AG09309 (cell line): ENCODE results near the gene DHCR7.

Experiments
- DNase-seq: peaks from one replicate; pipeline ENCODE4 v3.0.0-alpha.2; 2010; ENCODE audit warnings: low read depth
- H3K4me3 ChIP-seq: 2 replicates; pipeline ENCODE4 v1.5.1; 2011; ENCODE audit warnings: mild to moderate bottlenecking, low read depth, low read length, moderate library complexity; ENCODE audit not compliant: control insufficient read depth
- CTCF ChIP-seq: IDR thresholded peaks from 2 replicates; pipeline ENCODE4 v1.5.1; 2011; ENCODE audit warnings: mild to moderate bottlenecking, low read depth, low read length, inconsistent platforms; ENCODE audit not compliant: insufficient read depth, control insufficient read depth; ENCODE audit errors: missing control alignments

The DHCR7 gene

GRCh38 chr11:71438650-71439049 is 9.5 kb downstream of the DHCR7 start:
- no peak for TF ChIP-seq CTCF
- H3K4me3 ChIP-seq: no peak overlapping the region
- DNase-seq: no peak

- no peak overlapping the region for H3K4me3 ChIP-seq
- no peak for DNase-seq
- TF ChIP-seq CTCF: no peak
Measured at GRCh38 chr11:71437879-71438278, 10.3 kb downstream of the DHCR7 start.

- no peak for DNase-seq
- H3K4me3 ChIP-seq: no peak overlapping the region
- TF ChIP-seq CTCF: no peak
Measured at GRCh38 chr11:71437399-71437798, 10.8 kb downstream of the DHCR7 start.

GRCh38 chr11:71436861-71437260 is 11.3 kb downstream of the DHCR7 start:
- DNase-seq: no peak
- no peak overlapping the region for H3K4me3 ChIP-seq
- no peak for TF ChIP-seq CTCF

GRCh38 chr11:71435278-71435951 is 12.8 kb downstream of the DHCR7 start:
- DNase-seq: no peak
- H3K4me3 ChIP-seq: no peak overlapping the region
- no peak for TF ChIP-seq CTCF

- no peak overlapping the region for H3K4me3 ChIP-seq
- no peak for TF ChIP-seq CTCF
- no peak for DNase-seq
Measured at GRCh38 chr11:71434576-71435130, 13.5 kb downstream of the DHCR7 start.
